ENCODE data around the gene C1S.
A peak's percentile ranks its signal among the peaks of the same experiment; 100 is the strongest.

C1S gene

DNA sequence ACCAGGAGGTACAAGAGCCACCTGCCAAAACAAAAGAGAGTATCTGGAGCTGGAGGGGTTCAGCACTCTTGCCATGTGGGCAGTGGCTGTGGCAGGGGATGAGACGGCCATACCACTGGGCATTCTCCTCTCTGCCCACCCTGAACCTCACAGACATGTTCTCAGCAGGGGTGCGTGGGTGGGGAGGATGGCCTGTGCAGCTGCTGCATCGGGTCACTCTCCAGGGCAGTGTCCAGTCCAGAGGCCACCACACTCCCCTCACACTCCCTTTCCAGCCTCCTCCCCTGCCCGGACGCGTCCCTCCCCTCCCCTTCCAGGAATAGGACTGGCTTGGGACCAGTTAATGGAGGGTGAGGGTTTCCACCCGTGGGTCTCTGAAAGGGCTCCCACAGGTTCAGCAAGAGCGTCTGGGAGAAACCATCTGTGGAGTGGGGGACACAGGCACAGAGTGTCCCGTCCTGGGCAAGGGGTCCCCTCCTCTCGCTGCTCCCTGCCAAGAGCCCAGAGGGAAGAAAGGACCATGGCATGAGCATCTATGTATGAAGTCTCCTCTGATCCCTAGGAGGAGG, 31.2 kb downstream of the C1S start:
- H3K4me3 ChIP-seq (ENCODE audit: control insufficient read depth, low read depth, low read length) = peak overlapping the region; percentile 52
- TF ChIP-seq, protein P1, sequence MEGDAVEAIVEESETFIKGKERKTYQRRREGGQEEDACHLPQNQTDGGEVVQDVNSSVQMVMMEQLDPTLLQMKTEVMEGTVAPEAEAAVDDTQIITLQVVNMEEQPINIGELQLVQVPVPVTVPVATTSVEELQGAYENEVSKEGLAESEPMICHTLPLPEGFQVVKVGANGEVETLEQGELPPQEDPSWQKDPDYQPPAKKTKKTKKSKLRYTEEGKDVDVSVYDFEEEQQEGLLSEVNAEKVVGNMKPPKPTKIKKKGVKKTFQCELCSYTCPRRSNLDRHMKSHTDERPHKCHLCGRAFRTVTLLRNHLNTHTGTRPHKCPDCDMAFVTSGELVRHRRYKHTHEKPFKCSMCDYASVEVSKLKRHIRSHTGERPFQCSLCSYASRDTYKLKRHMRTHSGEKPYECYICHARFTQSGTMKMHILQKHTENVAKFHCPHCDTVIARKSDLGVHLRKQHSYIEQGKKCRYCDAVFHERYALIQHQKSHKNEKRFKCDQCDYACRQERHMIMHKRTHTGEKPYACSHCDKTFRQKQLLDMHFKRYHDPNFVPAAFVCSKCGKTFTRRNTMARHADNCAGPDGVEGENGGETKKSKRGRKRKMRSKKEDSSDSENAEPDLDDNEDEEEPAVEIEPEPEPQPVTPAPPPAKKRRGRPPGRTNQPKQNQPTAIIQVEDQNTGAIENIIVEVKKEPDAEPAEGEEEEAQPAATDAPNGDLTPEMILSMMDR (IDR thresholded peaks at IDR 0.05; ENCODE audit: control insufficient read depth, insufficient read depth, low read depth, low read length, missing control alignments) = no peak
- DNase-seq (ENCODE audit: low read depth) = no peak

DNA sequence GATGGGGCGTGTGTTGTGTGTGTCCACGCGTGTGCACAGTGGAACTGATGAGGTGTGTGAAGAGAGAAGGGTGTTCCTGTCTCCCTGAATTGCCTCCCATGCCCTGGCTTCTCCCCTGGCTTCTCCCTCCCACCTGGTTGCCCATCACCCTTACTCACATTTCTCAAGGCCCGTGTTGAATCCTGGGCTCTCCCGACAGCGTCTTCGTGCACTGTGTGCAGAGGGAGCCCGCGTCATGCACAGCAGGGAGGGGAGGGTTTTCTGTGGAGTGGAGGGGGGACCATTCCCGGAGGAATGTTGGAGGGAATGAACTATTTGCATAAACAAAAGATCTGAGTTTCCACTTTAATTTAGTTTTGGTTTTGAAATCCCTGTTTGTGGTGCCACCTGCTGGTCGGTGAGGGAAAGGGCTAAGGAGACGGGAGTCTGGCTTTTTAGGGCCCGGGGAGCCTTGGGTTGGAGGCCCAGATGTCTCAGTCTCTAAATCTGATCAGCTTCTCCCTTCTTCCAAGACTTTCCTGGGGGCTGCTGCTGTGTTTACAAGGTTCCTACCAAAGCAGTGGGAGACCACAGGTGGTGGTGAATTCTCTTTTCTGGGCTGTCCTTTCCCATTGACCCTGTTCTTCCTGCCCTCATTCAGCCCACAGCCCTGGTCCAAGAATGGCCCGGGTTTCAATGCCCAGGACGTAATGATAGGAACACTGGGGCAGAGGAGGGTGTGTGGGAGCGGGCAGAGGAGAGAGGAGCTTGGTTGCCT, 31.9 kb downstream of the C1S start, which contains the start of gene C1R:
C1R (minus strand) TSS at position 217 of the 757 bp plus-strand sequence; CDS start at position 160, 57 bp downstream.
- H3K4me3 ChIP-seq (ENCODE audit: control insufficient read depth, low read depth, low read length) = peak within 1 kb of the TSS; percentile 52
- DNase-seq (ENCODE audit: low read depth) = peak; percentile 78
- TF ChIP-seq, protein P1 (IDR thresholded peaks at IDR 0.05; ENCODE audit: control insufficient read depth, insufficient read depth, low read depth, low read length, missing control alignments) = peak; percentile 88

DNA sequence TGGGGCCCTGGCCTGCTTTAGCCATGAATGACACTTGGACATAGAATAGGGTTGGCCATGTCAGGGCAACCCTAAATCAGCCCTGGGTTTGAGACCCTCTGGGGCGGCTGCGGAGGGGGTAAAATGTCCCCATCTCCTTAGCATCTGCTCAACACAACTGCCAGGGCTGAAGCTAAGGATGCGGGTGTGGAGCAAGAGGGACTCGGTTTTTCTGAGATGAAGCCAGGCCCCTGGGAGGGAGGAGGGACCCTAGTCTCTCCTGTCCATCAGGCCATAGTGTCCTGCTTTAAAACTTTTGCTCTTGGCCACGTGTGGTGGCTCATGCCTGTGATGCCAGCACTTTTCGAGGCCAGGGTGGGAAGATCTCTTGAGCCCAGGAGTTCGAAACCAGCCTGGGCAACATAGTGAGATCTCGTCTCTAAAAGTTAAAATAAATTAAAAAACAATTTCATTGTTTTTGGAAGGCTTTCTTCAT, 32.5 kb downstream of the C1S start:
- H3K4me3 ChIP-seq (ENCODE audit: control insufficient read depth, low read depth, low read length) = no peak overlapping the region
- no peak for DNase-seq (ENCODE audit: low read depth)
- TF ChIP-seq, protein P1 (IDR thresholded peaks at IDR 0.05; ENCODE audit: control insufficient read depth, insufficient read depth, low read depth, low read length, missing control alignments) = no peak

DNA sequence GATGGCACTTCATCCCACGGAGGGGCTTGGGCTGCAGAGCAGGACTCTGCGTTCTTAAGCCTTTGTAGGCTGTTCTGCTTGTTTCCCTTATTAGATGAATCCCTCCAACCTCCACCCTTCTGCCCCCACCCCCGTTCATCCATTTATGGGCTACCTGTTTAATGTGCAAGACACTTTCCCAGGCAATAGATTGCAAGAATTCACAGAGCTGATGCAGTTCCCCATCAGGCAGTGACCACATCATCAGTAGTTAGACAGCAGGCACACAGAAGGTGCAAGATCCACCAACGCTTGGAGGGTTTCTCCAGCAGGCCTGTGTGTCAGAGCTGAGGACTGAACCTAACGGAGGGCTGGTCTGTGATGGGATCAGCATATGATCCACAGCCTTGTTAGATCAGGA, 33.0 kb downstream of the C1S start:
- TF ChIP-seq, protein P1 (IDR thresholded peaks at IDR 0.05; ENCODE audit: control insufficient read depth, insufficient read depth, low read depth, low read length, missing control alignments) = no peak
- DNase-seq (ENCODE audit: low read depth) = no peak

DNA sequence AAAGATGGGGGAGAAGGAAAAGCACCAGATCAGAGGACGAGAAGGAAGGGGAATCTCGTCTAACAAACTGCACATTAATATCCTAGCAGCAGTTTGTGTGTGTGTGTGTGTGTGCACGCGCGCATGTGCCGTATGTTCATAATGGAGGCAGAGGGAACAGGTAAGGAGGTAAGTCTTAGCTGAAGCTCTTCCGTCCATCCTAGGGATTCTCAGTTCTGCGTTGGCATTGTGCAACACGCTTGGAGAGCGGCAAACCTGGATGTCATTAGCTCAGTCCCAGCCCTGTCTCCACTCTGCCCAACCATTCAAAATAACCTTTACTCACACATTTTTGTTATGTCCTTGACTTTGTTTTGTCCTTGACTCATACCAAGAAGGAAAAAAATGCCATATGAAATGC, 33.4 kb downstream of the C1S start:
- no peak for DNase-seq (ENCODE audit: low read depth)
- no peak overlapping the region for H3K4me3 ChIP-seq (ENCODE audit: control insufficient read depth, low read depth, low read length)
- TF ChIP-seq, protein P1 (IDR thresholded peaks at IDR 0.05; ENCODE audit: control insufficient read depth, insufficient read depth, low read depth, low read length, missing control alignments) = no peak

More for the DNA sequence above, 33.0 kb downstream of the C1S start:
- no peak overlapping the region for H3K4me3 ChIP-seq (ENCODE audit: control insufficient read depth, low read depth, low read length)

DNA sequence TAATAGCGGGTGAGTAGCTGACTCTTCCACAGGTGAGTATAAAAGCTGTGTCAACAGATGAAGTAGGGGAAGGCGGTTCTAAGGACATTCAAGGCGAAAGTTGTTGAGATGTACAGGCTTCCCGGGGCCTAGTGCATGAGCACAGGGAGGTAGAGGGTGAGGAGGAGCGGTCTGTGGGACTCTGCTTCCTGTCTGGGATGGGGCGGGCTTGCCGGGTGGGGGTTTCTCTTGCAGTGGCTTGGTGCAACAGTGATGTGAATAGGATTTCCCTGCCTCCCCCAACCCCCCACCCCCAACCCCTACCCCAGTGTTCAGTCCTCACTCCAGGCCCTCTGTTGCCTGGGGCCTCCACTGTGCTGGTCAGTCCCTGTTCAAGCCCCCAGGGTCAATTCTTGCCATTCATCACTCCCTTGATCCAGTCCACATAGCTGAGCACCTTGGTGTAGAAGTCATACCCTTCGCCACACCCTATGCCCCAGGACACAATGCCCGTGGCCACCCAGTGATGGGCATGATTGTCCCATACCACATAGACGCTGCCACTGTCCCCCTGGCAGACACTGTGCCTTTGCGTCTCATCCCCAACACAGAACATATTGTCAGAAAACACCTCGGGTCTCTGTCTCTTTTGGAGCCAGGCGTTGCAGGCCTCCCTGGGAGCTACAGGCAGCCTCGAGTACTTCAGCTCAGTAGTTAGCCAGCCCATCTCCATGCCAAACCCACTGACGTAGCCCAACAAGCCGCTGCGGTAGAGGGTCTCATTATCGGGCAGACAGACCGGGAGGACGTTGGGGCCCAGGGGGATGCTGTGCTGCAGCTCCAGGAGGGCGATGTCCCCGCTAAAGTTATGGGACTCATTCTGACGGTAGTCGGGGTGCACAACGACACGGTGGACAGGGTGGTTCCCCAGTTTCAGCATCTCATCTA, 35.8 kb downstream of the C1S start:
- TF ChIP-seq, protein P1 (IDR thresholded peaks at IDR 0.05; ENCODE audit: control insufficient read depth, insufficient read depth, low read depth, low read length, missing control alignments) = no peak
- DNase-seq (ENCODE audit: low read depth) = no peak
- no peak overlapping the region for H3K4me3 ChIP-seq (ENCODE audit: control insufficient read depth, low read depth, low read length)

All from AG09309 (cell line).